HepG2 (cell line): ENCODE data around the gene SLC35E4. TPM values are rescaled to one million over a fixed set of nuclear protein-coding genes. Genes with fewer than 3 reads are reported as not detected.
A peak's percentile ranks its signal among the peaks of the same experiment; 100 is the strongest.

Experiments
- ARID4A ChIP-seq: sonication (generic); formaldehyde crosslinking; IDR thresholded peaks from 2 replicates; pipeline ENCODE4 v1.5.0; 2020; ENCODE audit warnings: mild to moderate bottlenecking, missing genetic modification reagents, borderline replicate concordance
- CBX2 ChIP-seq, 2 experiments: fragments of 200-600 bp in 1 of 2; sonication (generic); formaldehyde crosslinking in 1 of 2; IDR thresholded peaks; 2 replicates each; pipeline versions ENCODE4 v1.7.0 to v1.8.1; 2018 to 2022; ENCODE audit warnings: low read depth in 2 of 2, low read length in 1 of 2, mild to moderate bottlenecking in 1 of 2, missing genetic modification reagents in 1 of 2
- CCDC6 ChIP-seq: sonication (generic); formaldehyde crosslinking; IDR thresholded peaks from 2 replicates; pipeline ENCODE4 v1.8.1; 2022; ENCODE audit warnings: mild to moderate bottlenecking, missing genetic modification reagents, moderate library complexity
- MNT ChIP-seq: fragments of 450-650 bp; IDR thresholded peaks from 2 replicates; pipeline ENCODE4 v1.6.1; 2016
- MZF1 ChIP-seq: sonication (generic); formaldehyde crosslinking; IDR thresholded peaks from 2 replicates; pipeline ENCODE4 v1.8.1; 2023; ENCODE audit warnings: mild to moderate bottlenecking, missing genetic modification reagents, borderline replicate concordance
- NFIB ChIP-seq: sonication (generic); formaldehyde crosslinking; IDR thresholded peaks from 2 replicates; pipeline ENCODE4 v1.9.0; 2021; ENCODE audit warnings: missing genetic modification reagents, mild to moderate bottlenecking, borderline replicate concordance
- REST ChIP-seq, 2 experiments: IDR thresholded peaks; 2 replicates each; pipeline ENCODE4 v1.6.1; 2011 to 2012; ENCODE audit warnings: low read length in 2 of 2, borderline replicate concordance in 1 of 2, low read depth in 1 of 2, mild to moderate bottlenecking in 1 of 2, moderate library complexity in 1 of 2
- RXRA ChIP-seq: sonication (generic); formaldehyde crosslinking; IDR thresholded peaks from 2 replicates; pipeline ENCODE4 v1.5.1; 2020; ENCODE audit warnings: missing genetic modification reagents
- XRCC5 ChIP-seq: fragments of 200-400 bp; formaldehyde crosslinking; optimal IDR thresholded peaks from 2 replicates; pipeline ENCODE3; 2017; ENCODE audit warnings: mild to moderate bottlenecking, low read length
- ZBTB7A ChIP-seq: sonication (generic); formaldehyde crosslinking; IDR thresholded peaks from 2 replicates; pipeline ENCODE4 v1.8.0; 2022; ENCODE audit warnings: mild to moderate bottlenecking, missing genetic modification reagents
- ZFP41 ChIP-seq: sonication (generic); formaldehyde crosslinking; IDR thresholded peaks from 2 replicates; pipeline ENCODE4 v1.4.0; 2020; ENCODE audit warnings: mild to moderate bottlenecking, missing genetic modification reagents, borderline replicate concordance
- ZNF124 ChIP-seq: sonication (generic); formaldehyde crosslinking; IDR thresholded peaks from 2 replicates; pipeline ENCODE4 v1.4.0; 2020; ENCODE audit warnings: missing genetic modification reagents
- ZNF143 ChIP-seq: sonication (generic); formaldehyde crosslinking; IDR thresholded peaks from 2 replicates; pipeline ENCODE4 v1.4.0; 2020; ENCODE audit warnings: missing genetic modification reagents
- ZNF296 ChIP-seq: sonication (generic); formaldehyde crosslinking; conservative IDR thresholded peaks from 2 replicates; pipeline ENCODE4 v1.5.0; 2020; ENCODE audit warnings: mild to moderate bottlenecking, missing genetic modification reagents
- ZNF776 ChIP-seq: sonication (generic); formaldehyde crosslinking; IDR thresholded peaks from 2 replicates; pipeline ENCODE4 v1.4.0; 2020; ENCODE audit warnings: mild to moderate bottlenecking, missing genetic modification reagents
- ZSCAN12 ChIP-seq: sonication (generic); formaldehyde crosslinking; IDR thresholded peaks from 2 replicates; pipeline ENCODE4 v1.9.0; 2021; ENCODE audit warnings: mild to moderate bottlenecking, missing genetic modification reagents
- polyA plus RNA-seq, 8 experiments: library from polyadenylated mRNA; depleted of rRNA in 3 of 8; stranded (reverse) in 7 of 8; unstranded in 1 of 8; fragments of >200 nt; fragmentation: Illumina TruSeq in 4 of 8; extraction: Trizol in 4 of 8; gene quantifications; 2 replicates each; pipeline versions ENCODE4 v1.2.1 to v1.2.3, GENCODE V29; 2011 to 2016; ENCODE audit warnings: low read depth in 4 of 8, missing spikeins in 1 of 8, mixed read lengths in 1 of 8; ENCODE audit not compliant: insufficient read depth in 1 of 8
- total RNA-seq, 5 experiments: library from RNA; depleted of rRNA; stranded (reverse); fragments of >200 nt; fragmentation: Illumina TruSeq; extraction: Trizol; gene quantifications; 2 replicates each; pipeline ENCODE4 v1.2.3, GENCODE V29; 2016; ENCODE audit warnings: low read depth in 1 of 5

Gene SLC35E4
- total and polyA plus RNA-seq, 2 of the 13 experiments (the other 11 are each of a cell fraction or from before 2014, with no cell fraction given), result 0.07 to 0.15 TPM

GRCh38 chr22:30667494-30668385, 32.2 kb downstream of the SLC35E4 start, which contains the start of gene DUSP18 (continued):
- peak; percentile 91 for TF ChIP-seq ARID4A
- TF ChIP-seq ZSCAN12 (CRISPR knock-in tag), result no peak
- TF ChIP-seq CCDC6, result peak; percentile 65; the same call in 1 of the 2 replicates
- TF ChIP-seq CBX2 (IDR thresholded peaks at IDR 0.05; ENCODE audit: low read depth, low read length), result no peak
- TF ChIP-seq CBX2 (CRISPR knock-in tag; IDR thresholded peaks at IDR 0.05; ENCODE audit: low read depth), result no peak
- TF ChIP-seq ZBTB7A (CRISPR knock-in tag), result no peak
- no peak for TF ChIP-seq MZF1 (CRISPR knock-in tag)
- peak; percentile 57; the same call in 1 of the 2 replicates for TF ChIP-seq ZFP41 (CRISPR knock-in tag)
- 0 out of 2 replicates have a peak, but pooled peaks have one; percentile 14 for TF ChIP-seq ZNF776
- TF ChIP-seq XRCC5, result peak; percentile 32
- no peak for TF ChIP-seq ZNF124
- no peak for TF ChIP-seq NFIB (CRISPR knock-in tag)
- peak; percentile 64; the same call in 1 of the 2 replicates for TF ChIP-seq RXRA
- TF ChIP-seq MNT, result peak; percentile 13; the same call in 1 of the 2 replicates
- no peak for TF ChIP-seq REST (IDR thresholded peaks at IDR 0.05; ENCODE audit: borderline replicate concordance in 1 of 2, low read depth in 1 of 2, low read length in 2 of 2)
- TF ChIP-seq ZNF296 (CRISPR knock-in tag), result no peak
- TF ChIP-seq ZNF143, result no peak
